ENCODE results near the gene CBFA2T2.
"Not testable (repeated sequence)": the region's sequence is repeated elsewhere in the genome, so short reads cannot be mapped to it uniquely, and the experiment has no call there.

Gene CBFA2T2

DNA sequence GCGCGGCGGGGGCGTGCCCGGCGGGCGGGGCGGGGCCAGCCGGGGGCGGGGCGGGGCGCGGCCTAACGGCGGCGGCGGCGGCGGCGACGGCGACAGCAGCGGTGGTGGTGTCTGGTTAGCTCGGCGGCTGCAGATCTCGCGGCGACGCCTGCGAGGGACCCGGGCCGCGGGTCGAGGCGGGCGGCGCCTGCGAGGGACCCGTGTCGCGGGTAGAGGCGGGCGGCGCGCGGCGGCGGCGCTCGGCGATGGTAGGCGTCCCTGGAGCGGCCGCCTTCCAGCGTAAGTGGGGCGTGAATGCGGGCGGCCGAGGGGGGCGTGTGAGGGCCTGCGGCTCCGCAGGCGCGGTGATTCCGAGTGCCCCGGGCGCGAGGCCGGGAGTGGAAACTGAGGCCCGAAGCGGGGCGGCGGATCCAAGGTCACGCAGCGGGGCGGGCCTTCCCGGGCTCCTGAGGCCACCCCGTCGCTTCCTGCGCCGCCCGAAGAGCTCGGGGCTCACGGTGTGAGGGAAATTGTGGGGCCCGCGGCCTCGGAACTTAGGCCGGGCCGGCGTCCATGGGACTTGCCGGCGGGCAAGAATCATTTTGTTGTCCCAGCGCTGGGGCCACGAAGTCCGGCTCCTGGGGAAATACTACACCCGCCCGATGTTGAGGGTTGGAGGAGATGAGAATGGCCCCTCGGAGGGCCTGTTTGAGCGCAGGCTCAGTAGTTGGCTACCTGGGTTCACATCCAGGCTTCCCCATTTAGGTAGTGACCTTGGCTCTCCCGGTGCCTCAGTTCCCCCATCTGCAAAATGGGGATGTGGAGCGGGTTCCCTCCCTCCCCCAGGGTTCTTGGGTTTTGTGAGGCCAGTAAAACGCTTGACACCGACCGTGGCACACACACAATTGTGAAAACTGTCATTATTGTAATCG lies at the start of gene CBFA2T2:
Gene CBFA2T2, plus strand, starts transcription at position 74 of the 911 bp plus-strand sequence. Its CDS starts 172 bp downstream, at position 246.
- peak; percentile 47 for DNase-seq (ENCODE audit: low spot score)

DNA sequence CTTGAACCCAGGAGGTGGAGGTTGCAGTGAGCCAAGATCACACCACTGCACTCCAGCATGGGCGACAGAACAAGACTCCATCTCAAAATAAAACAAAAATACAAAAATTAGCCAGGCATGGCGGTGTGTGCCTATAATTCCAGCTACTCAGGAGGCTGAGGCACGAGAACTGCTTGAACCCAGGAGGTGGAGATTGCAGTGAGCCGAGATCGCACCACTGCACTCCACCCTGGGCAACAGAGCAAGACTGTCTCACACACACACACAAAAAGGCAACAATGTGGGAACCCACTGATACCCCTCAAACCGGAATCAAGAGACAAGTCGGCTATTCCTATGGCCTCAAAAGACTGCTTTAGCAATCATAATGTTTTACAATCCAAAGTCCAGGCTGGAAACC lies 49.3 kb upstream of the CBFA2T2 start:
- DNase-seq (ENCODE audit: low spot score): not testable (repeated sequence)

DNA sequence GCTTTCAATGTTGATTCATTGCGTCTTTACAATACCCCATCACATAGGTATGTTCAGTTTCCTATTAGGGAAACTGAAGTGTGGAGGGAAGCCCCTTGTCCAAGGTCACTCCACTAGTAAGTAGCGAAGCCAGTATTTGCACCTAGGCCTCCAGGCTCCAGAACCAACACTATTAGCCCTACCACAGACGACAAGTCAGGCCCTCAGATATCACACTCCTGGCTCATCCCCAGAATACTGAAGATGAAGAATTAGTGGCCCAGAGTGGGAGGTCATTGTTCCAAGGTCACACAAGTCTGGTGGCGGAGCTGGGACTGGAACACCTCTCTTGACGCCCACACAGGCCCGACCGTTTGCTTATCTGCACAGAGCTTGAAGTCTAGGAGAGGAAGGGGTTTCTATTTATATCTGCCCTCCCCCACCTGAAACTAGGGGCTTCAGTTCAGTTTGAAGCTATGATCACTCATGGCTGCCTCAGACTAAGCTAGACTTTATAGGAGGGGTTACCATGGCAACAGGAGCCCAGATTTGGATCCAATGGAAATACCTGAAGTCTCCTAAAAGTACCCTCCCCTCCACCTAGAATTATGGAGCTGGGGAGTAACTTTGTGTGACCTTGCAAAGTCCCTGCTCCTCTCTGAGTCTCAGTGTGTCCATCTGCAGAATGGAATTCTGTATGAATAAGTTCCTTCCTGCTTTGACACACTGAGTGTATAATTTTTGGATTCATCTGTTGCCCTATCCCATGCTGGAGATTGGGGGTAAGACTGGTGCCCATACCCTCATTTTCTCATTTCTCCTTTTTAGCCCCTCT lies 48.5 kb upstream of the CBFA2T2 start:
- DNase-seq (ENCODE audit: low spot score): no peak

- DNase-seq (ENCODE audit: low spot score): no peak
Observed at GRCh38 chr20:33442136-33443005, 47.5 kb upstream of the CBFA2T2 start.

- no peak for DNase-seq (ENCODE audit: low spot score)
Observed at GRCh38 chr20:33443006-33443511, 46.8 kb upstream of the CBFA2T2 start.

DNA sequence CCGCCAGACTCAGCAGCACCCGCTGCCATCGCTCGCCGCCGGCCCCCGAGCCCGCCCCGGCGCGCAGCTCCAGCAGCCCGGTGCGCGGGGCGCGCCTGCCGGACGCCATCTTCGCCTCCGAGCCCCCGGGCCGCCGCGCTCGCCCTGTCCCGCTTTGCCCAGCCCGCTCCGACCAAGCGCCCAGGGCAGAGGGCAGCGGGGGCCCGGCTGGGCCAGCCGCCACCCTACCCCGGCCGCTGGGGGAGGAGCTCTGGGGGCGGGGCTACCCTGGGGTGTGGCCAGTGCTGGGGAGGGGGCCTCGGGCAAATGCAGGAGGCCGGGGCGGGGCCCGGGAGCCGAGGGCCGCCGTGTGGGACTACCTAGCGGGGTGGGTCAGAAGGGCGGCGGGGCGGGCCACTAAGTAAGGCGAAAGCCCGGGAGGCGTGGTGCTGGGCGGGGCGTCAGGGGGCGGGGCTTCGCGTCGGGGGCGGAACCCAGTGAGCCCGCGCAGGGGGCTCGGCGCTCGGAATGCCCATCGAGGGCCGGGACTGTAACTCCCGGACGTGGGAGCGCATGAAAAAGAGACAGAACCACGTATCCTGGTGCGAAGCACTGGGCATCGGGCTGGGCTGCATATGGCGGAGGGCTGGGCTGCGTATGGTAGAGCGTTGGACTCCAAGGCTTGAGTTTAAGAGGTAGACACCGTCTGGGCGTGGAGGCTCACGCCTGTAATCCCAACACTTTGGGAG lies 46.2 kb upstream of the CBFA2T2 start, which contains the start of gene SNTA1:
Gene SNTA1, minus strand, starts transcription at position 252 of the 728 bp plus-strand sequence. Its CDS starts 143 bp downstream, at position 109.
- peak; percentile 99 for DNase-seq (ENCODE audit: low spot score)

GRCh38 chr20:33444797-33445560 lies 44.9 kb upstream of the CBFA2T2 start:
- no peak for DNase-seq (ENCODE audit: low spot score)

DNA sequence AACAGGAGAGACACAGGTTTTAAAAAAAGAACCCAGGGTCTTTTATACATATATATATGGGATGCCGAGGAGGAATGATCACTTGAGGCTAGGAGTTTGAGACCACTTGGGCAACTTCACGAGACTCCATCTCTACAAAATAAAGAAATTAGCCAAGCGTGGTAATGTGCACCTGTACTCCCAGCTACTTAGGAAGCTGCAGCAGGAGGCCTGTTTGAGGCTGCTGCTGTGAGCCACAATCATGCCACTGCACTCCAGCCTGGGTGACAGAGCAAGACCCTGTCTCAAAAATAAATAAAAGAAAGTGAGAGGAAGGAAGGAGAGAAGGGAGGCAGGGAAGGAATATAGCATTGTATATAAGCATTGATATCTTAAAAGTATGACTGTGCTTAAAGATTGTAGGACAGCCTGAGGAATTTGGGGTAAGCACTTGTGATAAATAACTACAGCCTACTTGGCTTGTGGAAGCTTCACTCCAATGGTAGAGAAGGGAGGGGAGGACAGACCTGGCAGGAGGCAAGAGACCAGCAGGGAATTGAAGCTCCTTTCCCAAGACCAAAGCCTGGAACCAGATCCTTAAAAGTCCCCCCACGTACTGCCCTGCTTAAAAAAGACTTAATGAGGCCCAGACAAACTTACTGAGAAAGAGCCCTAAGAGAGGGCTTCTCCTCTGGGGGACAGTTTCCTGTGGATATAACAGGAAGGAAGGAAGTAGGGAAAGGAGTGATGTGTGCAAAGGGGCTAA lies 43.8 kb upstream of the CBFA2T2 start:
- no peak for DNase-seq (ENCODE audit: low spot score)

DNA sequence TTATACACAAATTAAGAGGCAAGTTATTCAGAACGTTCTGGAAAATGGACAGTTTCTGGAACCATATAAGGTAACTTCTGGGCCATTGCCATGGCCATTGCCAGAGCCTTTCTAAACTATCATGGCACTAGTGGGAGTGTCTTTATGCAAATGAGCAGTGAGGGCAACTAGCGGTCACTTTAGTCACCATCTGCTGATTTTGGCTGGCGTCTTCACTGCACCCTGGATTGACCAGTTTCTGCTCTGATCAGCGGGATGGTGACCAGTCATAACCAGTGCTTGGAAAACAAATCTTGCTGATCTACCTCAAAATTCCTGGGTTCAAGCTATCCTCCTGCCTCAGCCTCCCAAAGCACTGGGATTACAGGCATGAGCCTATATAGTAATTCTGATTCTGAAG lies 39.0 kb upstream of the CBFA2T2 start:
- DNase-seq (ENCODE audit: low spot score): no peak

DNA sequence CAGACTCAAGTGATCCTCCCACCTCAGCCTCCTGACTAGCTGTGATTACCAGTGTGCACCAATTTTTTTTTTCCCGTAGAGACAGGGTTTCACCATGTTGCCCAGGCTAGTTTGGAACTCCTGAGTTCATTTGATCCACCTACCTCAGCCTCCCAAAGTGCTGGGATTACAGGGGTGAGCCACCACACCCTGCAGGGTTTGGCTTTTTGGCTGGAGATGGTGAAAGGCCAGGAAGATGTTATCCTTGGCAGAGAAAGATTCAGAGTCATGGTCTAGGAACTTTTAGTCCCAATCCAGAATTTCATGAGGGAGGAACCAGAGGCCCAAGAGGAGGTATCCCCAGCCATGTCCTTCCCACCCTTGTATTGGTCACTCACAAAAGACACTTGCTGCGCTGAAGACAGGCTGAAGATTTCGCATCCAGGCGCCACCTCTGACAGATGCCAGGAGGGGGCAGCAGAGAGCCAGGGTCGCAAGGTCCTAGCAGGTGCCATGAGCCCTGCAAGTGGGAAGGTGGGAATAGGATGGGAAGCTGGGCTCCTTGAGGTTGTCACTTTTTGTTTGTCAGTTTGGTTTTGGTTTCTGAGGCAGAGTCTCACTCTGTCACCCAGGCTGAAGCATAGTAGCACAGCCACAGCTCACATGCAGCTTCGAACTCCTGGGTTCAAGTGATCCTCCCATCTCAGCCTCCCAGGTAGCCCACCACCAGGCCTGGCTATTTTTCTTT lies 32.8 kb upstream of the CBFA2T2 start:
- peak; percentile 90 for DNase-seq (ENCODE audit: low spot score)

- DNase-seq (ENCODE audit: low spot score): no peak
Observed at GRCh38 chr20:33459599-33459998, 30.3 kb upstream of the CBFA2T2 start.

GRCh38 chr20:33460711-33461110 lies 29.2 kb upstream of the CBFA2T2 start:
- no peak for DNase-seq (ENCODE audit: low spot score)

GRCh38 chr20:33463332-33464101 lies 26.4 kb upstream of the CBFA2T2 start:
- DNase-seq (ENCODE audit: low spot score): no peak

DNA sequence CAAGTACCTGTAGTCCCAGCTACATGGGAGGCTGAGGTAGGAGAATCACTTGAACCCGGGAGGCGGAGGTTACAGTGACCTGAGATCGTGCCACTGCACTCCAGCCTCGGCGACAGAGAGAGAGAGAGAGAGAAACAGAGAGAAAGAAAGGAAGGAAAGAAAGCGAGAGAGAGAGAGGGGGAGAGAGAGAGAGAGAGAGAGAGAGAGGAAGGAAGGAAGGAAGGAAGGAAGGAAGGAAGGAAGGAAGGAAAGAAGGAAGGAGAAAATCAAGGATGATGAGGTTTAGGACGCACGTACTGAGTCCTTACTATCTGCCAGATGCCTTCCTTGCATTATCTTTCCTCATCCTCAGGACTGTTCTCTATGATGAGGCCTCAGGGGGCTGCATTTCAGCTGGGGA lies 25.1 kb upstream of the CBFA2T2 start:
- DNase-seq (ENCODE audit: low spot score): not testable (repeated sequence)

DNA sequence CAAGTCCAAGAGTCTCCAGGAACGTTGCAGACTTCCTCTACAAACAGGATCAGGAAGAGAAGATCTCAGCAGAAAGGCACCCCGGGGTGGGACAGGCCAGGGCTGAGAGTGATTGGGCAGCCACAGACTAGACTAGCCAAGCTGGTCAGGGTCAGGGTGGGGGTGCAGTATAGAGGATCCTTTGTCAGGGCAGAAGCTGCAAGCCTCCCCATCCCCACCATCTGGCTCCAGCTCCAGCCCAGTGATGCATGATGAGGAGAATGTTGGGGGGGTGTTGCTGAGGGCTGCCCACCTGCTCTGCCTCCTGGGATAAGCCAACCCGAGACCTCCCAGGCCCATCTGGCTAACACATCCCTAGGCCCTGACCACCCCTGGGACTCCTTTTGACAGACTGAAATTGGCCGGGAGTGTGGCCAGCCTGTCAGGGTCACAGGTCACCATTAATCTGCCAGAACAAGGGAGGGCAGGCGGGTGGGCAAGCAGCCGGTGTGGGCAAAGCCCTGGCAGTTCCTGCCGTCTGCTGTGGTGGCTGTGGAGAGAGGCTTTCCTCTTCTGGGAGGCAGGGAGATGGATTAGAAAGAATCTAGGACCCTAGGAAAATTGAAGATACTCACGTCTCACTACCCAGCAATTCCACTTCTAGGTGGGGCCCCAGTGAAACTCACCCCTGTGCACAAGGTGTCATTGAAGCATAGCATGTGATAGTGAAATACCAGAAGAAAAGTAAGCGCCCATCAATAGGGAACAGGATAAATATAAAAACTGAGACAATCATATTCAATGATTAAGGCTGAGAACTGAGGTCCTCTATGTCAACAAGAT lies 24.2 kb upstream of the CBFA2T2 start:
- DNase-seq (ENCODE audit: low spot score): no peak

- no peak for DNase-seq (ENCODE audit: low spot score)
Observed at GRCh38 chr20:33466303-33466646, 23.6 kb upstream of the CBFA2T2 start.

- DNase-seq (ENCODE audit: low spot score): no peak
Observed at GRCh38 chr20:33470457-33470856, 19.4 kb upstream of the CBFA2T2 start.

All from HuH-7 (cell line).